Fibroblast of skin of left biceps (primary cell): ENCODE results near the gene HAGHL.

ENCODE experiments used
- DNase-seq, 2 experiments: peaks; one replicate each; pipeline ENCODE4 v3.0.0-alpha.2; 2013; ENCODE audit warnings: low read depth in 2 of 2

HAGHL gene

GRCh38 chr16:754656-755055 is 27.8 kb downstream of the HAGHL start:
- no peak for DNase-seq

GRCh38 chr16:756428-756827 is 29.5 kb downstream of the HAGHL start:
- no peak for DNase-seq

DNA sequence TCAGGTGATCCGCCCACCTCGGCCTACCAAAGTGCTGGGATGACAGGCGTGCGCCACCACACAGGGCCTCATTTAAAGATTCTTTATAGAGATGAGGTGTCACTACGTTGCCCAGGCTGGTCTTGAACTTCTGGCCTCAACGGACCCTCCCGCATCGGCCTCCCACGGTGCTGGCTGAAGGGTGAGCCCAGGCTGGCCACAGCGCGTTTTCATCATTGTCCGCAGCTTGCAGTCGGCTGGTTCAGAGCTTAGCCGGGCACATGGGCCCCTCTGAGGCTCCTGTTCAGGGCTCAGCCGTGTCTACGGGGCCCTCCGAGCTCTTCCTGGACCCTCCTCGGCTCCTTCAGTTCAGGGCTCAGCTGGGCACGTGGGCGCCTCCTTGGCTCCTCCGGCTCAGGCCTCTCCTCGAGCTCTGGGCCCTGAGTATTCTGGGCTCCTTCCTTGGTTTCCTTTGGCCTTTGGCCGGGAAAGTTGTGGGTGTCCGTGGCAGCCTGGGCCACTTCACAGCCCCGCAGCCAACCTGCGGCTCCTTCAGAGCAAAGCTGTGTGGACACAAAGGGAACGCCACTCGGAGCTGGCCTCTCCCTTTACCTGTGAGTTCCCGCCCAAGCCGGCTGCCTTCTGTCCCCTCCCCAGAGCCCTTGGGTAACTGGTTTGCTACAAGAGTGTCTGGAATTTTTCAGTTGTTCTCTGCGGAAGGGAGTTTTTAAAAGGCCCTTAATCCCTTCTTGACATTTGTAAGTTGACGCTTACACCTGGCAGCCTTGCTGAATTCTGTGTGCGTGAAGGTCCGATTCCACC is 32.4 kb downstream of the HAGHL start:
- no peak for DNase-seq

GRCh38 chr16:760065-760464 is 33.2 kb downstream of the HAGHL start:
- no peak for DNase-seq

DNA sequence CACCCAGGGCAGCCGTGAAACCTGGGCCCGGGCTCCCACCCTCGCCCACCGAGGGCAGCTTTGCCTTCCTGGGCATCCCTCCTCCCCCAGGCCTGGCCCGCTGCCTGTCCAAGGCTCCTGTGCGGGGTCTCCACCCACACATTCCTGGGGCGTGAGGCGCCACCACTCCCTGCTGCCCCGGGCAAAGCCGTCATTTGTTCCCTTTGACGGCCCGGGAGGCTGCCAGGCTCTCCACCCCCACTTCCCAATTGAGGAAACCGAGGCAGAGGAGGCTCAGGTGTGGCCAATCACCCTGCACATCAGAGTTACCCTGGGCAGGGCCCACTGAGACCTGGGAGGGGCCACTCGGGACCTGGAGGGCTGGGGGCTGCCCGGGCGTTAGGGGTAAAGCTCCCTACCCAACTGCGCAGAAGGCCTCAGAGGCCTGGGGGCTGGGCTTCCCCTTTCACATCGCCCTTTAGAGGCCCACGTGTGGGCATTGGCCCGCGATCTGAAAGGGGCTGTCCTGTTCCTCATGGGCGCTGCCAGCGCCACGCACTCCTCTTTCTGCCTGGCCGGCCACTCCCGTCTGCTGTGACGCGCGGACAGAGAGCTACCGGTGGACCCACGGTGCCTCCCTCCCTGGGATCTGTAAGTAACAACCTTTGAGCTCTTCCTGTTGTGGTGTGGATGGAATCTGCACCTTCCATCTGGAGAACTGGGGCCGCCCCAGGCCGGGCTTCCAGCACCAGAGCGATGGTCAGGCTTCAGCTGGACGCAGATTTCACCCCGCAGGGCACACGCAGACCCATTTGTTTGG is 33.8 kb downstream of the HAGHL start, which contains the start of gene MSLN:
TSS of gene MSLN (plus strand) at position 190 of the 799 bp plus-strand sequence. CDS start 1,947 bp downstream, outside the sequence.
- DNase-seq, result no peak

DNA sequence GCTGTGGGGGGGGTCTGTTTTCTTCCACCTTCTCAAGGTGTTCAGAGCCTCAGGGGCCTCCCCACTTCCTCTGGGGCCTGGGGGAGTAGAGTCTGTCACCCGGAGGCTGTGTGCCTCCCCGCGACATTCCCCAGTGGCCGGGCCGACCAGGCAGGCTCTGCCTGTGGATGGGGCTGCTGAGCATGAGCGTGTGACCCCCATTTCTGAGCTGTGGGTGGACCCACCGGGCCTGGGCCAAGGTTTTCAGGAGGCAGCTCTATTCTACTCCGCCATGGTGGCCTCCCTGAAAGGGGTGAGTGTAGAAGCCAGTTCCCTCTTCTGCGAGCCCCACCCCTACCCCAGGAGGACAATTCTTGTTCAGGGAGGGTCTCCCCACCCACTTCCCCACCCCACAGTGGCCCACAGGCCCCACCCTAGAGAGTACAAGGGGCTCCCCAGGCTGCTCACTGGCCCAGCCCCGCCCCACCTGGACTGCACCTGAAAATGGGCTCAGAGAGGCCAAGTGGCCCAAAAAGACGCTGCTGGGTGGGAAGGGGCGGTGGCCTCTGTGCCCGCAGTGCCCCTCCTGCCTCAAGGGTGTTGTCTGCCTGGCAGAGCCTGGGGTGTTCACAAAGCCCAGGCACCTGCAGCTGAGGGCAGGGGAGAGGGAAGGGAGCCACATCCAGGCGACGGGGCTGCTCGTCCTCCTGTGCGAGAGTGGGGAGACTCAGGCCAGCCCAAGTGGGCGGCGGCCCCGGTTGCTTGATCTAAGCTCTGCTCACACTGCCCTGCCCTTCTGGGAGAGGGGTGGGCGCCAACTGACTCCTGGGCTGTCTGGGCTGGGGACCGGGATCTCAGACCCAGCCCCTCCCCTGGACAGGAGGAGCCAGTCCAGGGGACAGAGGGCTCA is 35.0 kb downstream of the HAGHL start:
- DNase-seq, result no peak

DNA sequence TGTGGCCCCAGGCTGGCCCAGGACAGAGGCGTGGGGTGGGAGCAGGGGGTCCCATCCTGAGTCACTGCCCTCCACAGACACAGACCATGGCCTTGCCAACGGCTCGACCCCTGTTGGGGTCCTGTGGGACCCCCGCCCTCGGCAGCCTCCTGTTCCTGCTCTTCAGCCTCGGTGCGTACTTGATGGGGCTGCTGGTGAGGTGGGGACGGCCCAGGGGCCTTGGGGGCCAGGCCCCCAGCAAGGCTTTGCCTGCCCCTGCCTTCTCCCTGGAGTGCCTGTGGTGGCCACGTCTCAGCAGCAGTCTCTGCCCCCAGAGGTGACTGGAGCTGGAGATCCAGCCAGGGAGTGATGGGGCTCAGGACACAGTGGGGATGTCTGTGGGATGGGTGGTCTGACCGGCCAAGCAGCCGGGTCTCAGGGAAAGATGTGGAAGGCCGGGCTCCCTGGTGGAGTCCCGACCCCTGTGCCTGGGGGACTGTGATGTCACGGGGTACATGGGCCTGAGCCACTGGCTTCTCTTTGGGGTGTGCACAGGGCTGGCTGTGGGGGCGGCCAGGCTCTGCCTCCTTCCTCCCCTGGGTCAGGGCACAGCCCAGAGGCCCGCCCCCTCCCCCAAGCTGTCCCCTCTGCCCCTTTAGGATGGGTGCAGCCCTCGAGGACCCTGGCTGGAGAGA is 35.8 kb downstream of the HAGHL start:
- no peak for DNase-seq

- DNase-seq, result no peak
These were observed 36.7 kb downstream of the HAGHL start for GRCh38 chr16:763369-764183.

GRCh38 chr16:764184-764750 is 37.4 kb downstream of the HAGHL start:
- no peak for DNase-seq

DNA sequence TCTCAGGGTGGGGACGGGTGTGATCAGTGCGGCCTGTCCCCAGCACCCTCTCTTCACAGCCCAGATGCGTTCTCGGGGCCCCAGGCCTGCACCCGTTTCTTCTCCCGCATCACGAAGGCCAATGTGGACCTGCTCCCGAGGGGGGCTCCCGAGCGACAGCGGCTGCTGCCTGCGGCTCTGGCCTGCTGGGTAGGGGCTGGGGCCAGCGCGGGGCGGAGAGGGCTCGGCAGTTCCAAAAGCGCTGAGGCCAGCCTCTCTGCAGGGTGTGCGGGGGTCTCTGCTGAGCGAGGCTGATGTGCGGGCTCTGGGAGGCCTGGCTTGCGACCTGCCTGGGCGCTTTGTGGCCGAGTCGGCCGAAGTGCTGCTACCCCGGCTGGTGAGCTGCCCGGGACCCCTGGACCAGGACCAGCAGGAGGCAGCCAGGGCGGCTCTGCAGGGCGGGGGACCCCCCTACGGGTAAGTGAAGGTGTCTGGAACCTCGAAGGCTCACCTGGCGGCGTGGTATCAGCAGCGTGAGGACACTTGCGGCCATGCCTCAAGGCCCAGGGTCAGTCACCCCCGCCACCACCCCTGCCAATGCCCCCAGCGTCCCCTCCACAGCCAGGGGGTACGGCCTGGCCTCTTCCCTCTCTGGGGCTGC is 38.1 kb downstream of the HAGHL start:
- DNase-seq, result no peak

DNA sequence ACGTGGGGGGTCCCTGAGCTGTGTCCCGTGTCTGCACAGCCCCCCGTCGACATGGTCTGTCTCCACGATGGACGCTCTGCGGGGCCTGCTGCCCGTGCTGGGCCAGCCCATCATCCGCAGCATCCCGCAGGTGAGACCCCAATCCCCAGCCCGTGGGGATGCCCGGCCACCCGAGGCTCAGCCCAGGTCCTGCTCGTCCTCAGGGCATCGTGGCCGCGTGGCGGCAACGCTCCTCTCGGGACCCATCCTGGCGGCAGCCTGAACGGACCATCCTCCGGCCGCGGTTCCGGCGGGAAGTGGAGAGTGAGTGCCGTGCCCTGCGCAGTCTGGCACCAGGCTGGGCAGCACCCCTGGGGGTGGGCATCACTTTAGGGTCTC is 38.6 kb downstream of the HAGHL start:
- no peak for DNase-seq

DNA sequence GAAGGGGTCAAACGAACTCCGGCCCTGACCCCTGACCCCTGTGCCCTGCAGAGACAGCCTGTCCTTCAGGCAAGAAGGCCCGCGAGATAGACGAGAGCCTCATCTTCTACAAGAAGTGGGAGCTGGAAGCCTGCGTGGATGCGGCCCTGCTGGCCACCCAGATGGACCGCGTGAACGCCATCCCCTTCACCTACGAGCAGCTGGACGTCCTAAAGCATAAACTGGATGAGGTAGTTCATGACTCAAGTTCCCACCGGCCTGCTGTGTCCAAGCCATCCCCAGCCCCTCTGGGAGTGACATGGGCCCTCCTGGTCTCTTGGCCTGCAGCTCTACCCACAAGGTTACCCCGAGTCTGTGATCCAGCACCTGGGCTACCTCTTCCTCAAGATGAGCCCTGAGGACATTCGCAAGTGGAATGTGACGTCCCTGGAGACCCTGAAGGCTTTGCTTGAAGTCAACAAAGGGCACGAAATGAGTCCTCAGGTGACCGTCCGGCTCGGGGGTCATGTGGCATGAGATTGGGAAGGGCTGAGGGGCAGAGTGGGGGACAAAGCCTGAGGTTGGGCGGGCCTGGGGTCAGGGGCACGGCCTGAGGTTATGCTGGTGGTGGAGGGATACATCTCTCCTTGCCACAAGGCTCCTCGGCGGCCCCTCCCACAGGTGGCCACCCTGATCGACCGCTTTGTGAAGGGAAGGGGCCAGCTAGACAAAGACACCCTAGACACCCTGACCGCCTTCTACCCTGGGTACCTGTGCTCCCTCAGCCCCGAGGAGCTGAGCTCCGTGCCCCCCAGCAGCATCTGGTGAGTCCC is 39.3 kb downstream of the HAGHL start:
- DNase-seq, result no peak

- DNase-seq, result no peak
These were observed 40.1 kb downstream of the HAGHL start for GRCh38 chr16:766820-767640.

DNA sequence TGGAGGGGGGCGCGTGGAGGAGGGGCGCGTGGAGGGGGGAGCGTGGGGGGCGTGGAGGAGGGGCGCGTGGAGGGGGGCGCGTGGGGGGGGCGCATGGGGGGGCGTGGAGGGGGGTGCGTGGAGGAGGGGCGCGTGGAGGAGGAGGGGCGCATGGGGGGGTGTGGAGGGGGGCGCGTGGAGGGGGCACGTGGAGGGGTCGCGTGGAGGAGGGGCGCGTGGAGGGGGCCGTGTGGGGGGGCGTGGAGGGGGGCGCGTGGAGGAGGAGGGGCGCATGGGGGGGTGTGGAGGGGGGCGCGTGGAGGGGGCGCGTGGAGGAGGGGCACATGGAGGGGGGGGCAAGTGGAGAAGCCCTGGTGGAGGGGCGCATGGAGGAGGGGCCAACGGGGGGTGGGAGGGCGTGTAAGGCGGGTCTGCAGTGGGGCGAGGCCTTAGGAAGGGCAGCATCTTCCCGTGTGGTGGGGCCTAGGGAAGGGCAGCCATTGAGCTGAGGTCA is 40.9 kb downstream of the HAGHL start:
- no peak for DNase-seq

GRCh38 chr16:768428-768827 is 41.5 kb downstream of the HAGHL start:
- DNase-seq, result no peak

GRCh38 chr16:769184-769784 is 42.4 kb downstream of the HAGHL start:
- DNase-seq, result no peak

GRCh38 chr16:769934-770333 is 43.0 kb downstream of the HAGHL start:
- no peak for DNase-seq
